Cardiac fibroblast (primary cell): ENCODE data around the gene HOXD9.

Source experiments
- DNase-seq, 2 donors: peaks; one replicate each; pipeline versions ENCODE4 v3.0.0 to v3.0.0-alpha.2; 2010; ENCODE audit warnings: low read depth in 2 of 2
- H3K4me3 ChIP-seq, 2 donors: replicated peaks in 1 of 2; 1 replicate in 1 of 2; 2 replicates in 1 of 2; pipeline ENCODE4 v1.5.1; 2011; ENCODE audit warnings: low read depth in 2 of 2, low read length in 2 of 2, mild to moderate bottlenecking in 2 of 2, moderate library complexity in 1 of 2
- TF ChIP-seq, protein P1 (sequence below): IDR thresholded peaks from one replicate; pipeline ENCODE4 v1.5.1; 2011; ENCODE audit warnings: low read depth, mild to moderate bottlenecking, low read length, inconsistent platforms

The HOXD9 gene

DNA sequence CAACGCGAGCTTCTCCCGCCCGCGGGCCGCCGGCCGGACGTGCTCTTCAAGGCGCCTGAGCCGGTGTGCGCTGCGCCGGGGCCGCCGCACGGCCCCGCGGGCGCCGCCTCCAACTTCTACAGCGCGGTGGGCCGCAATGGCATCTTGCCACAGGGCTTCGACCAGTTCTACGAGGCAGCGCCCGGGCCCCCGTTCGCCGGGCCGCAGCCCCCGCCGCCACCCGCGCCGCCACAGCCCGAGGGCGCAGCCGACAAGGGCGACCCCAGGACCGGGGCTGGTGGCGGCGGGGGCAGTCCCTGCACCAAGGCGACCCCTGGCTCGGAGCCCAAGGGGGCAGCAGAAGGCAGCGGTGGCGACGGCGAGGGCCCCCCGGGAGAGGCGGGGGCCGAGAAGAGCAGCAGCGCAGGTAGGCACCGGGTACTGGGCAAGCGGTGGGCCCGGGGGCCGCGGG lies 14.8 kb upstream of the HOXD9 start:
- DNase-seq: no peak
- H3K4me3 ChIP-seq: no peak overlapping the region
- TF ChIP-seq, protein P1, sequence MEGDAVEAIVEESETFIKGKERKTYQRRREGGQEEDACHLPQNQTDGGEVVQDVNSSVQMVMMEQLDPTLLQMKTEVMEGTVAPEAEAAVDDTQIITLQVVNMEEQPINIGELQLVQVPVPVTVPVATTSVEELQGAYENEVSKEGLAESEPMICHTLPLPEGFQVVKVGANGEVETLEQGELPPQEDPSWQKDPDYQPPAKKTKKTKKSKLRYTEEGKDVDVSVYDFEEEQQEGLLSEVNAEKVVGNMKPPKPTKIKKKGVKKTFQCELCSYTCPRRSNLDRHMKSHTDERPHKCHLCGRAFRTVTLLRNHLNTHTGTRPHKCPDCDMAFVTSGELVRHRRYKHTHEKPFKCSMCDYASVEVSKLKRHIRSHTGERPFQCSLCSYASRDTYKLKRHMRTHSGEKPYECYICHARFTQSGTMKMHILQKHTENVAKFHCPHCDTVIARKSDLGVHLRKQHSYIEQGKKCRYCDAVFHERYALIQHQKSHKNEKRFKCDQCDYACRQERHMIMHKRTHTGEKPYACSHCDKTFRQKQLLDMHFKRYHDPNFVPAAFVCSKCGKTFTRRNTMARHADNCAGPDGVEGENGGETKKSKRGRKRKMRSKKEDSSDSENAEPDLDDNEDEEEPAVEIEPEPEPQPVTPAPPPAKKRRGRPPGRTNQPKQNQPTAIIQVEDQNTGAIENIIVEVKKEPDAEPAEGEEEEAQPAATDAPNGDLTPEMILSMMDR: no peak

DNA sequence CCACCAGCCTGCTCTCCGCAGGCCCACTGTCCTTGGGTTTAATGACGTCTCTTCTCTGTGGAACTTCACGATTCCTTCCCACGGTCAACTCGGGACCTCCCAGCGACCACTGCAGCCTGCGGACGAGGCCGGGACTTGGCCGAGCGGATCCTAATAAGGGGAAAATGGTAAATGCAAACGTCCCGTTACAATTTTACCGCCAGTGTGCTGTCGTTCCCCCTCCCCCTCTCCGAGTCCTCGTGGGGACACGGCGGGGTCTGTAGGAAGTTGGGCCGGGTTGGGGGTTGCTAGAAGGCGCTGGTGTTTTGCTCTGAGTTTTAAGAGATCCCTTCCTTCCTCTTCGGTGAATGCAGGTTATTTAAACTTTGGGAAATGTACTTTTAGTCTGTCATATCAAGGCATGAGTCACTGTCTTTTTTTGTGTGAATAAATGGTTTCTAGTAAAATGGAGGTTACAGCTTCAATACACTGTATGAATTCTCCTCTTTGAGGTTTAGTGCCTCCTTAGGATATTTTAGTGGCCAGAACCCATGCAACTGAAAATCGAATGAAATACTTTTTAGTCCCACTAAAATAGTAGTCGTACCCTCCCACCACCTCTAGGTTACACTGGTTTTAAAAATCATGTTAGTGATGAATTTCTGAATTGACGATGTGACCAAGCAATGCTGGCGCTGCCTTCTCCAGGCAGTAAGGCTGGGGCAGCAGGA lies 13.2 kb upstream of the HOXD9 start:
- TF ChIP-seq, protein P1: no peak
- no peak overlapping the region for H3K4me3 ChIP-seq
- no peak for DNase-seq

DNA sequence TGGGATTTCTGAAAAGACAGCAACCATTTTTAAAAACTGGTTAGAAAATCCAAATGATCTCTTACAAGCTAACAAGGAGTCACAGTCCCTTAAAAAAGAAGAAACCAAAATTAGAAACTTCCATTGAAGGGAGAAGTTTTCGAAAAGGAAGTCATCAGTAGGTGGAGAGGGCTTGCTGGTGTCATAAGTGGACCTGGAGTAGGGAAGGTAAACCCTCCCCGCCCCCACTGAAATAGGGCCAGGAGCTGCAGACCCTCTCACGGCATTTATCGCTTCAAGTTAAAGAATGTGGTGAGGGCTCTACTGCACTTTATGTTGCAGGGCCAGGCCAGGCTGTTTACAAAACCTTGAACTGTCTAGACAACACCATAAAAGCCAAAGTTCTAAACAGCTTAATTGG lies 12.6 kb upstream of the HOXD9 start:
- no peak for DNase-seq
- no peak overlapping the region for H3K4me3 ChIP-seq
- TF ChIP-seq, protein P1: no peak

DNA sequence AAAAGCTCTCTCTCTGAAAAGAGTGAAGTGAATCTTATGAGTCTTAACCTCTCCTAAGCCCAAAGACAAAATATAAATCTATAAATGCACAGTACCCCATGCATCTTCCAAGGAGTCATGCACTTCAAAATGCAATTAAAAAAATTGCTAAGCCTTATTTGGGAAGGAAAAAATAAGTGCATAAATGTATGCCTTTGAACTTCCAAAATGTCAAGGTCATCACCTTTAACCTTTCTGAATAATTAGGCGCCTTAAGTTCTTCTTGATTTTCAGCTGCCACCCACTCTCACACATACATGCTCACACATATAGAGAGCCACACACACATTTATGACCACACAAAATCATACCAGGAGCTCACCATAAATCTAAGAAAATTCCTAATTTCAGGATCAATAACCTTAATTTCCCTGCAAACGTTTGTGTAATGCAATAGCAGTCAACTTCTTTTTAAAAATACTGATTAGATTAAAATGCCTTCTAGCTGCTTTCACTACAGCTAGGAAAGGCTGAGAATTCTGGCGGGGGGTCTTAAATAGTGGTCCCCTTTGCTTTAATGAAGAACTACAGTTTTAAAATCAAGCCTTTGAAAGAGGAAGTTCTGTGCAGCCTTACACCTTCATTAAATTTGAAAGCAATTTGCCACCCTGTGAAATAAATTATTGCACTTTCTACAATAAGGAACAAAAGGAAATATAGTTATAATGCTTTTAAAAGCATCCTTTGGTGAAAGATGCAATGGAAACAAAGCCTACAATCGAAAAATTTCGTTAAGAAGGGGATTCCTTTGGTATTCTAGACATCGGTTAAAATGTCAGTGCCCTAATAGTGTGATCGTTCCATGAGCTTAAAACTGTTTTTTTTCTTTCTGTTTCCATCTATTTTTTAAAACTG lies 11.9 kb upstream of the HOXD9 start:
- TF ChIP-seq, protein P1: no peak
- no peak for DNase-seq
- H3K4me3 ChIP-seq: no peak overlapping the region

DNA sequence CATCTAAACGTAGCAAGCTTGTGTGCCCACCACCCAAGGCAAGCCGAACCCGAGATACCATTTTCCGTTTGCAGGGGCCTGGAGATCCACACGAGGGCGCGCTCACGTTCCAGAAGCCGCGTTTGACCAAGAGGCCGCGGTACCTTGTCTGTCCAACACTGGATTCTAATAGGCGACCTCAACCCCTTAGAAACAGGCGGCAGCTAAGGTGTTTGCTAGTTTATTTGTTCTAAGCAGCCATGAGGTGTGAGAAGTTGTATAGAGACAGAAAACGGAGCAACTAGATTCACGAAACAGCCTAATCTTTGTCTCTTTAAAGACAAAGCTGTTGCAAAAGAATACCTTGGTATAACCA lies 11.2 kb upstream of the HOXD9 start:
- H3K4me3 ChIP-seq: no peak overlapping the region
- DNase-seq: peak; percentile 36 to 47
- TF ChIP-seq, protein P1: peak; percentile 57

DNA sequence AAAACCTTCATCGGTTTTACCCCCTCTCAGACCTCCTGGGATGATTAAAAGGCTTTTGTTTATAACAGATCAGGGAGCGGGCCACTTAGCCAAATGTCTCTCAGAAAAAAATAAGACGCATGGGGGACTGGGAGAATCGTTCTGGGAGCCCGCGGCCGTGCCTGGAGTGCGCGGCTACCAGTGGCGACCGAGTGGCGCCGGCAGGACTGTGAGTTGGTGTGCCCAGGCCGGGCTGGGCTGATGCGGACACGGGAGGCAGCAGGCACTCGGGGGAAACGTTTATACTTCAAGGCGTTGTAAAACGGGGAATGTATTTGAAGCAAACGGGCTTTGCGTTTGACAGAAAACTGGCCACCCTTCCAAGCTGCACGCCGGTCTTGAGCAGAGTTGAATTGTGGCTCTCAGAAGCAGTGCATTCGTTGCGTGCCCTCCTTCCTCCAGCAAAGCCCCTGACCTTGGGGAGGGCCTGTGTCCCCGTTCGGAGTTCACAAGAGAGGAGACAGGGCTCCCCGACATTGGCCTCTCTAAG lies 10.6 kb upstream of the HOXD9 start:
- TF ChIP-seq, protein P1: no peak
- no peak overlapping the region for H3K4me3 ChIP-seq
- no peak for DNase-seq
